SK-N-MC (cell line): Measurements from ENCODE around the gene ECPAS.
"Not testable (repeated sequence)": the region's sequence is repeated elsewhere in the genome, so short reads cannot be mapped to it uniquely, and the experiment has no call there.

ENCODE experiments used
- DNase-seq: peaks from one replicate; pipeline ENCODE4 v3.0.0-alpha.2; 2011; ENCODE audit warnings: low read depth, low spot score
- H3K27ac ChIP-seq: fragments of 200-600 bp; sonication (generic); 2 replicates; pipeline ENCODE4 v1.5.1; 2016; ENCODE audit warnings: mixed run types
- H3K36me3 ChIP-seq: fragments of 200-600 bp; sonication (generic); 2 replicates; pipeline ENCODE4 v1.6.1; 2017; ENCODE audit warnings: antibody characterized with exemption, low read length, mixed read lengths; ENCODE audit not compliant: insufficient read depth
- H3K4me3 ChIP-seq: fragments of 200-600 bp; sonication (generic); 2 replicates; pipeline ENCODE4 v1.5.1; 2016
- H3K9ac ChIP-seq: fragments of 200-600 bp; sonication (generic); 2 replicates; pipeline ENCODE4 v1.8.0; 2017; ENCODE audit warnings: mixed run types, mixed read lengths; ENCODE audit not compliant: insufficient read length
- H3K9me3 ChIP-seq: fragments of 200-600 bp; sonication (generic); 2 replicates; pipeline ENCODE4 v1.6.1; 2017; ENCODE audit warnings: low read depth, mild to moderate bottlenecking, antibody characterized with exemption, low read length, moderate library complexity, mixed read lengths
- EZH2 ChIP-seq: fragments of 200-600 bp; sonication (generic); IDR thresholded peaks from one replicate; pipeline ENCODE4 v1.6.1; 2017; ENCODE audit warnings: antibody characterized with exemption
- FOXP2 ChIP-seq: optimal IDR thresholded peaks from 2 replicates; pipeline ENCODE3; 2011; ENCODE audit warnings: mild to moderate bottlenecking, moderate library complexity; ENCODE audit not compliant: insufficient read depth; ENCODE audit errors: extremely low read length, control extremely low read depth
- POLR2AphosphoS5 ChIP-seq: IDR thresholded peaks from 2 replicates; pipeline ENCODE4 v1.6.1; 2012; ENCODE audit warnings: mild to moderate bottlenecking, low read depth, low read length, borderline replicate concordance

ECPAS gene

GRCh38 chr9:111455638-111456037 is 28.5 kb downstream of the ECPAS start:
- H3K9me3 ChIP-seq, result peaks cover 2% of the 10 kb centered on the region; the same call in 1 of the 2 replicates
- H3K36me3 ChIP-seq, result peaks cover 5% of the 10 kb centered on the region; the same call in 1 of the 2 replicates
- no peak overlapping the region for H3K4me3 ChIP-seq
- H3K27ac ChIP-seq, result no peak overlapping the region
- no peak overlapping the region for H3K9ac ChIP-seq
- TF ChIP-seq EZH2 (no peak), POLR2AphosphoS5 (no peak), FOXP2 (no peak)
- DNase-seq, result no peak

- no peak for DNase-seq
- TF ChIP-seq POLR2AphosphoS5, result no peak
- no peak for TF ChIP-seq FOXP2
- TF ChIP-seq EZH2, result no peak
Measured at GRCh38 chr9:111454751-111455150, 29.4 kb downstream of the ECPAS start.

GRCh38 chr9:111451570-111451969 is 32.6 kb downstream of the ECPAS start:
- Histone ChIP-seq H3K9ac (no peak overlapping the region), H3K4me3 (no peak overlapping the region), H3K36me3 (peaks cover 5% of the 10 kb centered on the region), H3K27ac (peak overlapping the region; percentile 30; the same call in 1 of the 2 replicates), H3K9me3 (no peaks in the 10 kb centered on the region)
- TF ChIP-seq FOXP2, result no peak
- TF ChIP-seq POLR2AphosphoS5, result no peak
- TF ChIP-seq EZH2, result no peak
- DNase-seq, result no peak

More at GRCh38 chr9:111454751-111455150, 29.4 kb downstream of the ECPAS start:
- Histone ChIP-seq H3K36me3 (0 out of 2 replicates have a peak, but pooled peaks cover 2% of the 10 kb centered on the region), H3K4me3 (no peak overlapping the region), H3K9me3 (no peaks in the 10 kb centered on the region), H3K27ac (no peak overlapping the region), H3K9ac (no peak overlapping the region)

GRCh38 chr9:111450124-111450523 is 34.1 kb downstream of the ECPAS start:
- no peak for TF ChIP-seq FOXP2
- no peak for TF ChIP-seq POLR2AphosphoS5
- no peak for TF ChIP-seq EZH2
- no peak for DNase-seq
- H3K9ac ChIP-seq, result no peak overlapping the region
- H3K4me3 ChIP-seq, result no peak overlapping the region
- no peak overlapping the region for H3K27ac ChIP-seq
- no peaks in the 10 kb centered on the region for H3K9me3 ChIP-seq
- H3K36me3 ChIP-seq, result peaks cover 14% of the 10 kb centered on the region

GRCh38 chr9:111449705-111450104 is 34.5 kb downstream of the ECPAS start:
- no peak overlapping the region for H3K9ac ChIP-seq
- peaks cover 14% of the 10 kb centered on the region for H3K36me3 ChIP-seq

GRCh38 chr9:111445799-111446198 is 38.4 kb downstream of the ECPAS start:
- H3K36me3 ChIP-seq, result peaks cover 34% of the 10 kb centered on the region
- H3K9ac ChIP-seq, H3K4me3 ChIP-seq, H3K27ac ChIP-seq, DNase-seq, H3K9me3 ChIP-seq: not testable (repeated sequence)

More at GRCh38 chr9:111449705-111450104, 34.5 kb downstream of the ECPAS start:
- no peak for DNase-seq
- TF ChIP-seq EZH2 (no peak), POLR2AphosphoS5 (no peak)
- H3K9me3 ChIP-seq, result no peaks in the 10 kb centered on the region
- no peak overlapping the region for H3K27ac ChIP-seq
- no peak overlapping the region for H3K4me3 ChIP-seq

- Histone ChIP-seq H3K27ac (no peak overlapping the region), H3K9me3 (no peaks in the 10 kb centered on the region), H3K36me3 (peaks cover 56% of the 10 kb centered on the region), H3K9ac (no peak overlapping the region), H3K4me3 (no peak overlapping the region)
- no peak for DNase-seq
- TF ChIP-seq EZH2 (no peak), FOXP2 (no peak), POLR2AphosphoS5 (no peak)
Measured at GRCh38 chr9:111443454-111443853, 40.7 kb downstream of the ECPAS start.

- TF ChIP-seq EZH2, result no peak
- TF ChIP-seq POLR2AphosphoS5, result no peak
- TF ChIP-seq FOXP2, result no peak
- no peaks in the 10 kb centered on the region for H3K9me3 ChIP-seq
- H3K9ac ChIP-seq, result no peak overlapping the region
- H3K27ac ChIP-seq, result 0 out of 2 replicates have a peak overlapping the region, but pooled peaks have one; percentile 43
- H3K4me3 ChIP-seq, result no peak overlapping the region
- H3K36me3 ChIP-seq, result peaks cover 63% of the 10 kb centered on the region
- DNase-seq, result no peak
Measured at GRCh38 chr9:111442360-111443027, 41.7 kb downstream of the ECPAS start.

GRCh38 chr9:111440226-111440625 is 44.0 kb downstream of the ECPAS start:
- no peak overlapping the region for H3K9ac ChIP-seq
- H3K36me3 ChIP-seq, result peaks cover 60% of the 10 kb centered on the region
- H3K9me3 ChIP-seq, result no peaks in the 10 kb centered on the region
- H3K4me3 ChIP-seq, result no peak overlapping the region
- no peak overlapping the region for H3K27ac ChIP-seq
- no peak for DNase-seq
- no peak for TF ChIP-seq FOXP2
- no peak for TF ChIP-seq EZH2
- TF ChIP-seq POLR2AphosphoS5, result no peak
